Stimulated activated CD4-positive, alpha-beta T cell treated with anti-CD3 and anti-CD28 coated beads, Interleukin-15, amount 100 ng/mL, for 48 hours (primary cell): ENCODE measurements around the gene CPE.

Source experiments
- DNase-seq, 2 donors: peaks; one replicate each; pipeline ENCODE4 v3.0.0-alpha.2; 2020; ENCODE audit warnings: low read depth in 2 of 2

CPE gene

DNA sequence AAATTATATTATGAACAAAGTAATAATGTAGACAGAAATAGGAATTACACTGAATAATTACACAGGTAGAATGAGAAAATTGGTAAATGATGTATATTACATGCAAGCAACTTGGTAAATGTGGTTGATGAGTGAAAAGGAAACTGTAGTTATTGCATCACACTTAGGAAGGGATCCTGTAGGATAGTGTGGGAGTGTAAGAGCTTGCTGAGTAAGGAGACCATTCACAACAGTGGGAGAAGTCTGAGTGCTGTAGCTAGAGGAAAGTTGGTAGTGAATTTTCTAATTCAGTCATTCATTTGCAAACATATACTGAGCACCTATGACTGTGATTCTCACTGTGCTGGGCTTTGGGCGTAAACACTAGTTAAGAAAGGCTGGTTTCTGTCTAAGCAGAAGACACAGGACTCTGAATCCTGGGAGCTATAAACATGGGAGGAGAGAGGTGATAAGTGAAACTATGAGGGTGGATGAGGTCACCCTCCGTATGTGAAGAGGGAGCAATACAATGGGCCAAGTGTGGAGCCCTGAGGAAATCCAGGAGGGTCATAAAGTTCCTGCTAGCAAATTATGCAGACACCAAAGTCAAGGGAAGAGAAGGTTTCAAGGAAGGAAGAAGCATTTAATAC is 14.2 kb upstream of the CPE start:
- DNase-seq = no peak

DNA sequence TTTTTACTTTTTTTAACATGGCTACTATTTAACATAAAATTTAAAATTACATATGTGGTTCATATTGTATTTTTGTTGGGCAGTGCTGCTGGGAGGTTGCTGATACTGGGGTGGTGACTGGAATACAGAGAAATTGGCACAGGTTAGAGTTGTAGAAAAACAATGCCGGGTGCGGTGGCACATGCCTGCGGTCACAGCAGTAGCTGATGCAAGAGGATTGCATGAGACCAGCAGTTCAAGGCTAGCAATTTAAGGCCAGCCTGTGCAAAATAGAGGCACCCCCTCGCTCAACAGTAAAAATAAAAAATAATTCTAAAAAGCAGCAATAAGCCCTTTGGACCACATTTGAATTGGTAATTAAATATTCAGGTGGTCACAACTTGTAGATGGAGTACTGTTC is 11.8 kb upstream of the CPE start:
- DNase-seq = no peak

DNA sequence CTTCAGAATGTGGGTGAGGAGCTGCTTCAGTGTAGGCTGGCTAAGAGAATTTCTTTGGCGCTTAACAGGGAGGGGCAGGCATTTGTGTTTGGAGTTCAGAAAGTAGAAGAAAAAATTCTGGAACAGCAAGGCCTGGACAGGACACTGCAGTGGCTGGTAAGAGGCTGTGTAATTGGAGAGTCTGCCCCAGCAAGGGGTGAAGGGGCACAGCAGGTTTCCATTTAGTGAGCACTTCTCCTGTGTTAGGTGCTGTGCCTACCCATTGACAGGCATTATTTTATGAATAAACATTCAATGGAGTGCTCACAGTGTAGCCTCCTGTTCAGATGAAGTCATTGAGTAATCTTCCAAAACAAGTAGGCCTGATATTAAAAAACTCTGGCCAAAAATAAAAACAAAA is 10.7 kb upstream of the CPE start:
- no peak for DNase-seq

DNA sequence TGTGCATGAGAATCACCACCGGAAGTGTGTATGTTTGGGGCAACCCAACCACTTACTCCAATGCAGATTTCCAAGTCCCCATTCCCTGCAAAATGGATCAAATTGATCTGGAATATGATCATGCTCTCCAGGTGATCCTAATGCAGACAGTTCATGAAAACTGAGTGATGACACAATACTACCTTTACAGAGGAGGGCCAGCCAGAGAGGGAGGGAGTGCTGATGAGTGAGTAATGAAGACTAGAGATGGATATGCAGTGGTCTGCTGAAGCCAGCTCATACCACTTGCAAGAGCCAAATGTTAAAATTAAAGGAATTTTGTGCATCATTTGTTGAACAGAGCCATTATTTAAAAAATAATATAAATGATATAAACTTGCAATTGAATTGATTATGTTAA is 10.2 kb upstream of the CPE start:
- no peak for DNase-seq

DNA sequence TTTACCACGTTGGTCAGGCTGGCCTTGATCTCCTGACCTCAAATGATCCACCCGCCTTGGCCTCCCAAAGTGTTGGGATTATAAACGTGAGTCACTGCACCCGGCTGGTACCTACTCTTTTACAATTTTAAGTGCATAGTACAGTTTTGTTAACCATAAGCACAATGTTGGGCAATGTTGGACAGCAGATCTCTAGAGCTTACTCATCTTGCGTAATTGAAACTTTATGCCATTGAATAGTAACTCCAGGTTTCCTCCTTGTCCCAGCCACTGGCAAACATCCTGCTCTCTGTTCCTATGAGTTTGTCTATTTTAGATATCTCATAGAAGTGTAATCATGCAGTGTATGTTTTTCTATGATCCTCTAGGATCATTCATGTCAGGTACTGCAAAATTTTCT is 9.3 kb upstream of the CPE start:
- no peak for DNase-seq

DNA sequence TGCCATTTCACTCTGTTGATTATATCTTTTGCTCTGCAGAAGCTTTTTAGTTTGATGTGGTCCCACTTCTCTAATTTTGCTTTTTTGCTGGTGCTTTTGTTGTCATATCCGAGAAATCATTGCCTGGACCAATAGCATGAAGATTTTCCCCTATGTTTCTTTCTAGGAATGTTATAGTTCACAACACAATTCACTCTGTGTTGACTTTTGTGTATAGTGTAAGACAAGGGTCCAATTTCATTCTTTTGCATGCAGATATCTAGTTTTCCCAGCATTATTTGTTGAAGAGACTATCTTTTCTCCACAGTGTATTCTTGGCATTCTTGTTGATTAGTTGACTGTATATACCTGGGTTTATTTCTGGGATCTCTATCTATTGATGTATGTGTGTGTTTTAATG is 8.3 kb upstream of the CPE start:
- no peak for DNase-seq

DNA sequence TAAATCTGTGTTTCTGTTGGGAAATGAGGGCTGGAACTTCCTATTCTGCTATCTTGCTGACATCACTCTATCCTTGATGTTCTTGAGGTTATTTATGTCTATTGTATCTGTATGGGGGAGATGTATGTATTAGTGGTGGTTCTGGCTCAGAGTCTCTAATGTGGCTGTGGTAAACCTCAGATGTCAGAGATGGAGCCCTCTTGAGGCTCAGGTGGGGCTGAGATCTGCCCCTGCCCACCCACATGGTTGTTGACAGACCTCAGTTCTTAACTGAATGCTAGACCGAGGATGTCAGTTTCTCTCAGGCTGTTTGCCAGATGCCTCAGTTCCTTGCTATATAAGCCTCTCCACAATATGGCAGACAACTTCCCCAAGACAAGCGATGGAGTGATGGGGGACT is 3.3 kb upstream of the CPE start:
- no peak for DNase-seq

DNA sequence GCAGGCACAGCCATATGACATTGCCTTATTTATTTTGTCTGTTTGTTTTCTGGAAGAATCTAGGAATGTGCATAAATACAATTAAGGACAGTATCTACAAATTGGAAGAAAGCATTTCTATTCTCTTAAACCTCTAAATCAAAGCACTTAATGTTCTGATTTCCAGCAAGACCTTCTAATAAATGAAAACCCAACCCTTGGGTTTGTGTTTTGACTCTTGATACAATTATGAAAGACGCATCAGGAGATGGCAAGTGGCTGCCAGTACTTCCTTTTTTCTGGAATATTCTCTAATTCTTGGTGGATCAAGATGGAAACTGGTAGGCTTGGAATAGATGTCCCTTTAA is 437 bp upstream of the CPE start:
- no peak for DNase-seq

DNA sequence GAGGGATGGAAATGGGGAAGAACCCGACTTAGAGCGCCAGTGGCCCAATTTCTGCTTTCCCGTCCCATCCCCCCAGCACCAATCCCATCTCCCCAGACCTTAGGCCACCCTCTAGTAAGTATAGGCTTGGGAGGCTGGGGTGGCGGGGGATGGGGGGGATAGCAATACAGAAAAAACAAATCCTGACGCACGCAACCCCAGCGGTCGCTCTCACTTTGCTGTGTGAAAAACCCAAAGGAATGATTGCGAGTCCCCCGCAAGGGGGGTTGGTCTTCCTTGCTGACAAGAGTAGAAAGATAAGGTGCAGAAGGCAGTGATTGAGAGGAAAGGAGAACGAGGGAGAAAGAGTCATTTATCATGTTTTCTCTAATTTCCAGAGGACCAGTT is 863 bp downstream of the CPE start:
- DNase-seq = no peak

DNA sequence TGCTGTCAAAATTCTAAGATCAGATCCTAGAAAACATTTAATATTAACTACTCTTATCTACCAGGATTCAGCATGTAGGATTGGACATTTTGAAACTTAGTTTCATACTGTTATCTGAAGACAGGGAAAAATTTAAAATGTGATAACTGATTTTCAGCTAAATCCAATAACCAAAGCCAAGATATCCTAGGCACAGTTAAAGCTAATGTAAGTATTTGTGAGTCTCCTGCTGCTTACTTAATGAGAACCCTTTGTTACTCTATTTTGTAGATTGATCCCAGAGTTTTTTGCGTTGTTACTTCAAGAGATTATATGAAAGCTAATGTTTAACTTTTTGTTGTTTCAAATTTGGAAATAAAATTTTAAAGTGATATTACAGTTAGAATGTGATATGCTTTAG is 2.0 kb downstream of the CPE start:
- DNase-seq = no peak

DNA sequence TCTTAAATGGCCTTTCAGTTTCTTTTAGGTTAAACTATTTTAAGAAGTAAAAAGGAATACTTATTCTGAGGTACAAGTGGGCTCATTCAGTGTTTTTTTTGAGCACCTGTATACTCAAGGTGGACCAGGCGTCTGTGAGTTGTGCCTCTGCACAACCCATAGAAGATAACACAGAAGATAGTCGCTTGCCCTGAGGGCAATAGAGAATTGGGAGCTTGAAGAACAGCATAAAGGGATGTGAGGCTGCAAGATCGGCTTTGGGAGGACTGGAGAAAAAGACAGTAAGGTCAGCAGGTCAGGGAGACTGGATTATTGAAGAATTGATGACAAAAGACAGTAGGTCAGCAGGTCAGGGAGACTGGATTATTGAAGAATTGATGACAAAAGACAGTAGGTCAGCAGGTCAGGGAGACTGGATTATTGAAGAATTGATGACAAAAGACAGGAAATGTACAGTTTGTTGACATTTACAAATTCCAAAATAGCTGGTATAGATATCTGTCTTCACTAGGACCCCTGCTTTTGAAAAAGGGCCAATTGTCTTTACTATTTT is 3.1 kb downstream of the CPE start:
- DNase-seq = no peak

DNA sequence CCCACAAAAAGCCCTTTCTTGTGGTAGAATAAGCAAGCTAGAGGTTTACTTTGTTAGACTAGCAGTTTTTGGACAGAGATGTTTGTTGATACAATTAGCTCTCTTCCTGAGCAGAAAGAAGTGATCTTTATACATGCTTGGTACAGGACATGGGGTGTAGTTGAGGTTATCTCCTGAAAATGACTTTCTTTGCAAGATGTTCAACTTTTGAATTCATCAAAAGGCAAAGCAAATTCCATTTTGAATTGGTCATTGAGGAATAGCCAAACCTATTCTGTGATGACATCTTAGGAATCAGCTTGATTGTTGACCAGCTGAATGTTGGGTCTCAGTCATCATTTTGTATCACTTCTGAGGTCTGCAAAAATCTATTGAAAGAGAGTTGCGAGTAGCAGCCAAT is 3.8 kb downstream of the CPE start:
- no peak for DNase-seq

DNA sequence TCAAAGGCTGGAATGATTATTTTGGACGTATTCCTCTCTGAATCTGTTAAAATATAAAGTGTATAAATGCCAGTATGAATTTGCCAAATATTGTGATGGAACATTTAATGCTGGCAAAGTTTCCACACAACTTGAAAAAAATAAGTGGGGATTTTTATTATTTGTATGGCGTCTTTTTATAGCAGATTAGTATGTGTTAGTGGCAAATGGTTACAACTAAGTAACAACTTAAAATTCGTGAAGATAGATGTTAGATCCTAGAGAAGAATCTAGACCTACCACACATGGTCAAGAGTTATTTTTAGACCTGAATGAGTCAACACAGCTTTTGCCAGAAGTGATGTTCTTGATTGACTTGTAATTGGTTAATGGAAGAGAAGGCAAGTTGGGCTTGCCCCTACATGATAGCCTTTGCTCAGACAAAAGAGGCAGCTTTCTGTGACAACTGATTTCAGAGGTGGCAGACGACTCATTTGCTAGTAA is 4.8 kb downstream of the CPE start:
- DNase-seq = no peak

DNA sequence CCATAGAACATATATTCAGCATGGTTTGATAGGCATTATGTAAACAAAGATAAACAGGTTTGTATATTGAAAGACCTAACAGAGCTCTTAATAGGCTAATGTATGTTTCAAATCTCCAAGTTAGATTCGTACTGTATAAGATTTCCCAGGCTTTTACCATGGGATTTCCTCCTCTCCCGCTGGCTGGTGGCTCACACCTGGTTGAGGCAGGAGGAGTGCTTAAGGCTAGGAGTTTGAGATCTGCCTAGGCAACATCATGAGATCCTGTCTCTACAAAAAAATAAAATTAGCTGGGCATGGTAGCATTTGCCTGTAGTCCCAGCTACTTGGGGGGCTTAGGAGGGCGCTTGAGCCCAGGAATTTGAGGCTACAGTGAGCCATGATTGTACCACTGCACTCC is 5.4 kb downstream of the CPE start:
- no peak for DNase-seq

DNA sequence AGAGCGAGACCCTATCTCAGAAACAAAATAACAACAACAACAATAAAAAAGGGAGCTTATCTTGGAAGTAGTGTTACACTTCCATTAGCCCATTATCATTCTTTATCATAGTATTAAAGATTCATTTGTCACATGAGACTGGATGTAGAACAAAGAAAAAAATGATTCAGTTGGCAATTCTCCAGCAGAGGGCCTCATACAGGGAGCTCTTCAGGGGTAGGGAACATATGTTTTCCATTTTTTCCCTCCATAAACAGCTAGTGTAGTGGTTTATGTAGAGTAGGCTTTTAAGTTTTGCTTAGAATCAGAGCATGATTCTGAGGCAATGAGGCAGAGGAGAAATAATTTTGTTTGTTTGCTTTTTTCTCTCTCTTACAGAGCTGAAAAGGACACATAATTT is 5.8 kb downstream of the CPE start:
- DNase-seq = no peak

DNA sequence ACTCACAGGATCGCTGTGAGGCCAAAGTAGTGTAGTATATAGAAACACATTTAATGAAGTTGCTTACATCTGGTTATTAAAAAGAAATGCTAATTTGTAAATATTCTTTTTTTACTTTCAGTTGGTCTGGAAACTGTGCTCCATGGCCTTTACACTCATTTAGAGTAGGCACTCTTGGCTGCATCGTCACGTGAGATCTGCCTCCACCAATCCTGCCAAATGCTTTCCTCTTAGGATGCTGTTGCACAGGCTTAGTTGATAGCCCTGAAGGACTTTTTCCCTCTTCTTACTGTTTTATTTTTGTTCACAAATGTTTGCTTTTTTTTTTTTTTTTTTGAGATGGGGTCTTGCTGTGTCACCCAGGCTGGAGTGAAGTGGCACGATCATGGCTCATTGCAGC is 6.3 kb downstream of the CPE start:
- DNase-seq = no peak

DNA sequence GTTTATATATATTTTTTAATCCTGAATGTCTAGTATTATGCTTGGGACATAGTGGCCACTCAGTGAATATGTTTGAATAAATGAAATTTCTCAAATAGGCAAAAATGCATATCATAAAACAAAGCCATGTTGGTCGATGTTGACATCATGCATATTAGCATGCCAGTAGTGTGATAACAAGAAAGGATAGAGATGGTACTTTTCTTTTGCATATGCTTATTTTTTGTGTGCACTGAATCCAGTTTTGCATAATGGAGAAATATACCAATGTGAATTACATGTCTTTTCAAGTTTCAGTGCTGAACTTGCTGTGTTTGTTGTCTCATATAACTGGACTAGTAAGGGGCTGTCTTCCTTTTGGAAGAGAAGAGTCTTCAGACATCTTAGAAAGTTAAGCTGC is 7.5 kb downstream of the CPE start:
- DNase-seq = no peak

DNA sequence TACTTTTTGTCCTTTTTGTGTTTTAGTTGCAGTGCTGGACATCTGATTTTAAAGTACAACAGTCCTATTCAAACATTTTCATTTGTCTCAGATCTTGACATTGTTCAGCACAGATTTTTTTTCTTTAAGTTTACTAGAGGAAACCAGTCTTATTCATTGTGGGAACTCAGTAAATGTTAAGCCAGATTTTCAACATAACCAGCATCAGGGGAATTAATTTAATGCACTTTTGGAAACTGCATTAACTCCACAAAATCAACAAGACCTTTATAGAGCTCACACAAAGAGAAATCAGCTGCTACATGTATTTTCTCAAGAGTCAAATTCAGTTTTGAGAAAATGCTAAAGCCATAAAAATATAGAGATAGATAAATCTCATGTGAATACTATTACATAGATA is 9.9 kb downstream of the CPE start:
- DNase-seq = no peak

DNA sequence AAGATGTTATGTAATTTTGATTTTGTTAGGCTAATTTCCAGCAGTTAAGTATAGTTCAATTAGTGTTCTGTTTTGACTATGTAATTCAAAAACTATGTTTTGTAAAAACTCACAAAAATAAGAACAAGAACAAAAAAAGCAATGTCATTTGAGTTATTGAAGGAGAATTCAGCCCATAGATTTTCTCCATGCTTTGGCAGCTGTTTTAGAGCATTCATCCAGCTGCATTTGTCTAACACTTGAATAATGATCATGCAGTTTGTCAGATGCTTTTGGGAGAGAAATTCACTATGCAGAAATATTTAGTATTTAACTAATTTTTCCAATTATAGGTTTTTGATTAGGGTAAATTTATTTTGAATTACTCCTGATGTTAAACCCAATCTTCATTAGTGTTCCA is 14.2 kb downstream of the CPE start:
- no peak for DNase-seq

DNA sequence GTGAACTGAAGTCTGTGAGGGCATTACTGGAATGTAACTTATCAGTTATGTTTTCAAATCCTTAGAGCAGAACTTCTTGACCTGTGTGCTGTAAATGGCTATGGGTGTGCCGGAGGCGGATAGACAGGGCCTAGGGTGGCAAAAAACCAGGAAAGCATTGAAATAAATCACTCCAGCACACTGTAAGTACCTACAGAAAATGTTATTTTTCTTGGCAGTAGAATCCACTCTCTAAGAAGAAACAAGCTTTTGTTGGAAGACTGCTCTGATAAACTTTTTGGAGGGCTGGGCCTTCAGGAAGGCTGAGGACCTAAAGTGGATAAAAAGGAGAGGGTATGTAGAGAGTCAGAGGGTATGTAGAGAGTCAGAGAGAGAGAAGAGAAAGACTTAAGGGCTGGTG is 14.9 kb downstream of the CPE start:
- no peak for DNase-seq

DNA sequence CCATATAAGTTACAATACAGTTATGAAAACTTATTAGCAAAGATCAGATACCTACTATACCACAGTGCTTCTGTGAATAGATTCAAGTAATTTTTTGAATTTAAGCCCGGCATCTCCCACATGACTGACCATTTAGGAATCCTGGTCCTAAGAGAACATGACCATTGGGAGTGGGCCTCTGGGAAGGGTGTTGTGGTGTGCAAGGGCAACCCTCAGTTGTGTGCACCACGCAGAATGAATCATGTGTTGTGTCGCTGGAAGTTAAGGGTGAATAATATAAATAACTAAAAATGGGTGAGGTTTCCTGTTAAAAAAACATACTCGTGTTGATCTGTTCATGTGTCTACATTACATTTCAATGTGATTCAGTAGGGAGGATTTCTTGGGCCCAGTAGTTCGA is 15.5 kb downstream of the CPE start:
- DNase-seq = no peak

DNA sequence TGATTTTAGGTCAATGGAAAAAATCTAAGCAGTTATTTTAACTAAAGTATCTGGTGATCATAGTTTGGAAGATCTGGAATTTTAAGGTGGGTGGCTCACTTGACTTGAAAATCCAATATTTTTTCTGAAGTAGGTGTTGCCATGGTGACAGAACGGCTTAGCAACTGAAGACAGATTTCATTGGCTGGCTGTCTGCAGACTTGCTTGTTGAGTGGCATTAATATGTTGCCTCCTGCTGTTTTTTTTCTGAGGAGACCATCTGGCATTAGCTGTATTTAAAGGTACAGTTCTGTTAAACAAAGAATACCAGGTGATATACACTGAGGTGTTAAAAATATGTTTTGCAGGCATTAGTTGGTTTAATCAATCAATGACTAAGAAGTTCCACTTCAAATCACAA is 19.8 kb downstream of the CPE start:
- no peak for DNase-seq

DNA sequence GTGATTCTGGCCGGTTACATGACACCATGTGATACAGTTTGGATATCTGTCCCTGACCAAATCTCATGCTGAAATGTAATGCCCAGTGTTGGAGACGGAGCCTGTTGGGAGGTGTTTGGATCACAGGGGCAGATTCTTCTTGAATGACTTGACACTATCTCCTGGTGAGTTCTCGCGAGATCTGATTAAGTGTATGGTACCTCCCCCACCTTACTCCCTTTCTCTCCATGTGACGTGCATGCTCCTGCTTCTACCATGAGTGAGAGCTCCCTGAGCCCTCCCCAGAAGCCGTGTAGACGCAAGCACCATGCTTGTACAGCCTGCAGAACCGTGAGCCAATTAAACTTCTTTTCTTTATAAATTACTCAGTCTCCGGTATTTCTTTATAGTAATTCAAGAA is 23.6 kb downstream of the CPE start:
- DNase-seq = no peak

DNA sequence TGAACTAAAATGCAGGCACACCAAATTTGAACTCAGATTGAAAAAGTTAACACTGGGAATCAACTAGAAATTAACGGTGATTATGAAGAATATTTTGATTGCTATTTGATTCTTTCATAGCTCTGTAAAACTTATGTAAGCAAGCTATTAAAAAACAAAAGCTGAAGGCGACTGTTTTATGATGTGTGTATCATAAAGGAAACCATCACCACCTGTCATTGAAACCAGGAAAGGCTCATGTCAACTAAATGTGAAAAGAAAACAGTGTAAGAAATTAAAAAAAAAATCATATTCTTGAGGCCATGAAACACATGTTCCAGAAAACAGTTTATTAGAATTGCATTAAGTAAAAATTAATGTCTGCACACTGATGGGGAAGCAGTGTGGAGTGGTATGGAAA is 24.2 kb downstream of the CPE start:
- no peak for DNase-seq

DNA sequence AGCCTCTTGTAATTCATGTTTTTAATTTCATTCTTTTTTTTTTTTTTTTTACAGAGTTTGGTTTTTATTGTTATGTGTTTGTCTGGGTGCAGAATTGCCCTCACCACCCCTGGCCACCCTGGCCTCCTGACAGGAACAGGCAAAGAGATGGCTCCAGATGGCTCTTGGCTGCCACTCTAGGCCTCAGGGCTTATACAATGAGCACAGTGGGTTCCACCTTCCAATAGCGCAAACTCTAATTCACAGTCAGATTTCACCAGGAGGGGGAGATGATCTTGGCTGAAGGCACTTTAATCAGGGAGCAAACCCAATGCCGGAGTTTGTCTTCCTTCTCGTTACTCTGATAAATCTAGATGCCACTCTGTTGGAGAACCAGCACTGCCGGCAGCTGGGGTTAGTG is 24.8 kb downstream of the CPE start:
- DNase-seq = no peak
